Heart right ventricle (tissue), 16 donors: ENCODE data around the gene GUCA2B. TPM values are rescaled to one million over a fixed set of nuclear protein-coding genes. Genes with fewer than 3 reads are reported as not detected.

Source experiments
- ATAC-seq, 8 donors: fragments of 200-7000 bp; cut with Tn5 transposase; one replicate each; pipeline ENCODE4 v1.9.1; 2020; ENCODE audit warnings: mild to moderate bottlenecking in 8 of 8, moderate library complexity in 8 of 8, moderate number of reproducible peaks in 1 of 8
- DNase-seq, 2 donors: peaks; one replicate each; pipeline ENCODE4 v3.0.0-alpha.2; 2020
- H3K27ac ChIP-seq, 10 donors: fragments of 200-600 bp; sonication (generic) in 2 of 10; one replicate each; pipeline versions ENCODE4 v1.5.0 to v1.8.0; 2020 to 2022; ENCODE audit warnings: mild to moderate bottlenecking in 3 of 10
- H3K27me3 ChIP-seq, 7 donors: fragments of 200-600 bp; one replicate each; pipeline ENCODE4 v1.8.0; 2021 to 2022; ENCODE audit warnings: mild to moderate bottlenecking in 2 of 7
- H3K36me3 ChIP-seq, 9 donors: fragments of 200-600 bp; sonication (generic) in 1 of 9; one replicate each; pipeline versions ENCODE4 v1.5.0 to v1.8.0; 2020 to 2022; ENCODE audit warnings: mild to moderate bottlenecking in 2 of 9
- H3K4me1 ChIP-seq, 9 donors: fragments of 200-600 bp; sonication (generic) in 1 of 9; one replicate each; pipeline versions ENCODE4 v1.5.0 to v1.8.0; 2020 to 2022; ENCODE audit warnings: mild to moderate bottlenecking in 4 of 9
- H3K4me3 ChIP-seq, 10 donors: fragments of 200-600 bp; sonication (generic) in 2 of 10; one replicate each; pipeline versions ENCODE4 v1.5.0 to v1.8.0; 2020 to 2022; ENCODE audit warnings: mild to moderate bottlenecking in 7 of 10, moderate library complexity in 2 of 10
- H3K9me3 ChIP-seq, 11 donors: fragments of 200-600 bp in 10 of 11; sonication (generic) in 2 of 11; one replicate each; pipeline versions ENCODE4 v1.5.0 to v1.8.0; 2013 to 2022; ENCODE audit warnings: mild to moderate bottlenecking in 2 of 11, control low read depth in 1 of 11, moderate library complexity in 1 of 11
- WGBS, 2 donors: extraction: QIAGEN DNeasy Blood & Tissue Kit; methylation state at CpG; one replicate each; pipeline ENCODE4 v1.1.7; 2013; ENCODE audit warnings: inconsistent platforms in 1 of 2; 5-methylcytosine and 5-hydroxymethylcytosine counted together
- intact Hi-C, 10 donors: fragments of 100-400 bp; cut with DNase I; formaldehyde crosslinking; loops; one replicate each; pipeline versions ENCODE4 v1.11.1 to v1.14.2; 2022
- polyA plus RNA-seq, 2 donors: library from polyadenylated mRNA; stranded (reverse); fragments of 200-250 nt; gene quantifications; one replicate each; pipeline ENCODE4 v1.2.3, GENCODE V29; 2013
- total RNA-seq, 10 donors: library from RNA; stranded (reverse); fragmentation: NEBNext Ultra II Directional in 3 of 10; extraction: Animal tissue kit (Norgen Biotek cat#: 25700) in 3 of 10; gene quantifications; one replicate each; pipeline versions ENCODE4 v1.2.1 to v1.2.4, GENCODE V29; 2021 to 2023
- TF ChIP-seq, protein P1 (sequence below), 9 donors: fragments of 200-600 bp; sonication (generic) in 2 of 9; IDR thresholded peaks; one replicate each; pipeline versions ENCODE4 v1.5.0 to v1.8.0; 2021 to 2022; ENCODE audit warnings: antibody characterized with exemption in 9 of 9, mild to moderate bottlenecking in 5 of 9, moderate library complexity in 1 of 9
- donor health status: Arrhythmogenic right ventricular cardiomyopathy.
- donor health status: ischemic (EF 13 %, LVEDD 7.1; RV severe dilation, severe dysfunction).
- donor health status: healthy with polysubstance abuse.
- donor health status: DM: no; HTN: yes; CAD: no.
- donor health status: DM: no; HTN: no; CAD: no.
- donor health status: ischemic (EF 25% LVEDD 6.9; RV normal size, moderate dysfunction).
- donor health status: ischemic (EF 25% LVEDD 5.7; RV mildly dilated, moderate dysfunction).
- donor health status: healthy.
- donor health status: DM: yes; HTN: yes; CAD: no.
- donor health status: Ischemic cardiomyopathy.
- donor health status: ischemic (EF 35%, LVEDD 5.7; RV mildly dilated, moderate dysfunction).
- donor health status: nonischemic (EF 11% LVEDD 7.7; RV severe dilation, severe dysfunction).
- donor health status: DM: yes; HTN: yes; CAD: no.
- donor health status: PGD.
- donor health status: ischemic (EF 29% LVEDD 5.4; RV normal size, mild dysfunction).
- donor health status: nonischemic (EF 23%, LVEDD 6.1; RV moderate dilation, normal function).

The GUCA2B gene
- total and polyA plus RNA-seq, 12 donors = 0.44 TPM; not detected in 11

DNA sequence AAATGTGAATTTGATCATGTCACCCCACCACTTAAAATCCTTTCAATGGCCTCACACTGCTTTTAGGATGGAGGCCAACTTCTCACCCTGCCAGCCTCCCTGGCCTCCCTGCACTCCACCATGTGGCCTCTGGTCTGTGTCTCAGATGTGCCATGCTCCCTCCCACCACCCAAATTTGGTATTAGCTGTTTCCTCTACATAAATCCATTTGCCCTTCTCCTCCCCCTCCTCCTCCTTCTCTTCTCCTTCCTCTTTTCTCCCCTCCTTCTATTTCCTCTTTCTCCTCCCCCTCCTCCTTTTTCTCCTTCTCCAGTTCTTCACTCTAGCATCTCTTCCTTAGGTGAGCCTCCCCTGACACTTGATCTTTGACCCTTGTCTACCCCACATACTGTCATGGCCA lies 16.7 kb upstream of the GUCA2B start:
- TF ChIP-seq, protein P1, sequence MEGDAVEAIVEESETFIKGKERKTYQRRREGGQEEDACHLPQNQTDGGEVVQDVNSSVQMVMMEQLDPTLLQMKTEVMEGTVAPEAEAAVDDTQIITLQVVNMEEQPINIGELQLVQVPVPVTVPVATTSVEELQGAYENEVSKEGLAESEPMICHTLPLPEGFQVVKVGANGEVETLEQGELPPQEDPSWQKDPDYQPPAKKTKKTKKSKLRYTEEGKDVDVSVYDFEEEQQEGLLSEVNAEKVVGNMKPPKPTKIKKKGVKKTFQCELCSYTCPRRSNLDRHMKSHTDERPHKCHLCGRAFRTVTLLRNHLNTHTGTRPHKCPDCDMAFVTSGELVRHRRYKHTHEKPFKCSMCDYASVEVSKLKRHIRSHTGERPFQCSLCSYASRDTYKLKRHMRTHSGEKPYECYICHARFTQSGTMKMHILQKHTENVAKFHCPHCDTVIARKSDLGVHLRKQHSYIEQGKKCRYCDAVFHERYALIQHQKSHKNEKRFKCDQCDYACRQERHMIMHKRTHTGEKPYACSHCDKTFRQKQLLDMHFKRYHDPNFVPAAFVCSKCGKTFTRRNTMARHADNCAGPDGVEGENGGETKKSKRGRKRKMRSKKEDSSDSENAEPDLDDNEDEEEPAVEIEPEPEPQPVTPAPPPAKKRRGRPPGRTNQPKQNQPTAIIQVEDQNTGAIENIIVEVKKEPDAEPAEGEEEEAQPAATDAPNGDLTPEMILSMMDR (IDR thresholded peaks at IDR 0.05) = no peak
- DNase-seq (no peak), ATAC-seq (no peak)
- Histone ChIP-seq H3K9me3 (no peaks in the 10 kb centered on the region), H3K27me3 (peaks cover 0 to 11% (median 0%) of the 10 kb centered on the region in 7 donors), H3K4me3 (no peak overlapping the region), H3K36me3 (no peaks in the 10 kb centered on the region), H3K4me1 (no peaks in the 10 kb centered on the region), H3K27ac (no peak overlapping the region)
- intact Hi-C loops = no loop called here

DNA sequence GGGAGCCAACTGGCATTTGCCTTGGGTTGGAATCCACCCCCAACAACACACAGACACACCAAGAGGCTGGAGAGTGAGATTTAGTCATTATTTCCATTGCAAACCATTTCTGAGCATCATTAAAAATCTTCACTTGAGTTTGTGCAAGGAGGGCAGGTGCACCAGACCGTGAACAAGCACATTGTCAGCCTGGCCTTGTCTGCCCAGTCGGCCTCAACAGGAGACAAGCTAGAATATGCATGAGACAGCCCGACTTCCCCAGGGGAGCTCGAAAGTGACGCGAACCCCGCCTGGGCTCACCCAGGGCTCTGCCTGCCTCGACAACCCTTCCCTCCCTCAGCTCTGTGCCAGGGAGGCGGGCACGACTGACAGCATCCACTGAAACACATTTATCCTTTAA lies 15.4 kb upstream of the GUCA2B start:
- no peaks in the 10 kb centered on the region for H3K36me3 ChIP-seq
- ATAC-seq (no peak), DNase-seq (no peak)
- no peak overlapping the region for H3K4me3 ChIP-seq
- H3K4me1 ChIP-seq = no peaks in the 10 kb centered on the region
- 77 to 80% methylated on average over 10 of the region's 10 CpGs for WGBS, 2 donors
- intact Hi-C loops = no loop called here
- TF ChIP-seq, protein P1 (IDR thresholded peaks at IDR 0.05) = no peak
- no peaks in the 10 kb centered on the region for H3K9me3 ChIP-seq
- no peak overlapping the region for H3K27ac ChIP-seq
- H3K27me3 ChIP-seq = peaks cover 0 to 15% (median 6%) of the 10 kb centered on the region in 7 donors

DNA sequence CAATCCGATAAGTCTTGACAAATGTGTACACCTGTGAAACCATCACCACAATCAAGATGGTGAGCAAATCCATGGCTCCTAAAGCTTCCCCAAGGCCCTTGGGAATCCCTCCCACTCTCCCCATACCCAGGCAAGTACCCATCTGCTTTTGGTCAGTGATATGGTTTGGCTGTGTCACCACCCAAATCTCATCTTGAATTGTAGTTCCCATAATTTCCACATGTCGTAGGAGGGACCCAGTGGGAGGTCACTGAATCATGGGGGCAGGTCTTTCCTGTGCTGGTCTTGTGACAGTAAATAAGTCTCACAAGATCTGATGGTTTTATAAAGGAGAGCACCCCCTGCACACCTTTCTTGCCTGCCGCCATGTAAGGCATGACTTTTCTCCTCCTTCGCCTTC lies 14.6 kb upstream of the GUCA2B start:
- ATAC-seq (no peak), DNase-seq (no peak)
- intact Hi-C loops = no loop called here
- 88 to 92% methylated on average over 4 of the region's 4 CpGs for WGBS, 2 donors
- Histone ChIP-seq H3K4me3 (no peak overlapping the region), H3K36me3 (no peaks in the 10 kb centered on the region), H3K27ac (no peak overlapping the region), H3K27me3 (peaks cover 0 to 15% (median 6%) of the 10 kb centered on the region in 7 donors), H3K9me3 (no peaks in the 10 kb centered on the region), H3K4me1 (peaks cover 0 to 4% (median 0%) of the 10 kb centered on the region in 9 donors)
- TF ChIP-seq, protein P1 (IDR thresholded peaks at IDR 0.05) = no peak

DNA sequence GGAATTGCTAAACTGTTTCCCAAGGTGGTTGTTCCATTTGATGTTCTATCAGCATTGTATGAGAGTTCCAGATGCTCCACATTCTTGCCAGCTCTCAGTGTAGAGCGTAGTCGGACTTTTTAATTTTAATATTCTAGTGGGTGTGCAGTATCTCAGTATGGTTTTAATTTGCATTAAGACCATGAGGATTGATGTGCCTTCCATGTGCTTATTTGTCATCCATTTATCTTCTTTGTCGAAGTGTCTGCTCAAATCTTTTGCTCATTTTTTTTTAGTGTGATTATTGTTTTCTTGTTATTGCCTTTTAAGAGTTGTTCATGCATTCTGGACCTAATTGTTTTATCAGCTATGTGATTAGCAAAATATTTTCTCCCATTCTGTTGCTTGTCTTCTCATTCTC lies 13.8 kb upstream of the GUCA2B start:
- H3K4me3 ChIP-seq = no peak overlapping the region
- no peaks in the 10 kb centered on the region for H3K36me3 ChIP-seq
- ATAC-seq = no peak
- peaks cover 0 to 4% (median 0%) of the 10 kb centered on the region in 9 donors for H3K4me1 ChIP-seq
- no peaks in the 10 kb centered on the region for H3K9me3 ChIP-seq
- intact Hi-C loops = no loop called here
- TF ChIP-seq, protein P1 (IDR thresholded peaks at IDR 0.05) = no peak
- H3K27me3 ChIP-seq = peaks cover 0 to 19% (median 7%) of the 10 kb centered on the region in 7 donors
- no peak for DNase-seq
- 82 to 88% methylated on average over 3 of the region's 3 CpGs for WGBS, 2 donors
- H3K27ac ChIP-seq = no peak overlapping the region
